ENCODE measurements around the gene C1QTNF1. TPM values are rescaled to one million over a fixed set of nuclear protein-coding genes. Genes with fewer than 3 reads are reported as not detected.
A peak's percentile ranks its signal among the peaks of the same experiment; 100 is the strongest.

The C1QTNF1 gene
- total and polyA plus RNA-seq, 8 donors: 5.3 to 31.2 (median 8.4) TPM

GRCh38 chr17:79066963-79067362, 43.0 kb downstream of the C1QTNF1 start:
- H3K4me1 ChIP-seq: no peaks in the 10 kb centered on the region
- H3K9me3 ChIP-seq: no peaks in the 10 kb centered on the region
- H3K27me3 ChIP-seq: no peaks in the 10 kb centered on the region
- FAIRE-seq (no peak), ATAC-seq (no peak), DNase-seq (peak in 1 of 6 donors; percentile 18)
- no peak overlapping the region for H3K27ac ChIP-seq
- TF ChIP-seq CTCF (IDR thresholded peaks at IDR 0.05): no peak
- H3K36me3 ChIP-seq: no peaks in the 10 kb centered on the region
- H3K4me3 ChIP-seq: no peak overlapping the region
- intact Hi-C loops (cut with DNase I): no loop called here
- 71 to 85% methylated on average over 6 of the region's 6 CpGs for WGBS, 2 donors

GRCh38 chr17:79070266-79070880, 46.4 kb downstream of the C1QTNF1 start:
- Histone ChIP-seq H3K36me3 (no peaks in the 10 kb centered on the region), H3K4me3 (no peak overlapping the region), H3K9me3 (no peaks in the 10 kb centered on the region), H3K27ac (no peak overlapping the region), H3K4me1 (no peaks in the 10 kb centered on the region), H3K27me3 (no peaks in the 10 kb centered on the region)
- no peak for DNase-seq
- no peak for FAIRE-seq
- intact Hi-C loops (cut with DNase I): no loop called here
- WGBS, 2 donors: 74 to 77% methylated on average over 9 of the region's 9 CpGs
- ATAC-seq: no peak
- no peak for TF ChIP-seq CTCF (IDR thresholded peaks at IDR 0.05)

- no peak for FAIRE-seq
- Histone ChIP-seq H3K27me3 (no peaks in the 10 kb centered on the region), H3K4me1 (no peaks in the 10 kb centered on the region), H3K27ac (no peak overlapping the region), H3K4me3 (no peak overlapping the region), H3K36me3 (no peaks in the 10 kb centered on the region), H3K9me3 (no peaks in the 10 kb centered on the region)
- no peak for DNase-seq
- intact Hi-C loops (cut with DNase I): no loop called here
- ATAC-seq: no peak
- no peak for TF ChIP-seq CTCF (IDR thresholded peaks at IDR 0.05)
- 73 to 83% methylated on average over 6 of the region's 6 CpGs for WGBS, 2 donors
Measured at GRCh38 chr17:79071161-79071740, 47.3 kb downstream of the C1QTNF1 start.

- no peak for FAIRE-seq
Measured at GRCh38 chr17:79072544-79072943, 48.6 kb downstream of the C1QTNF1 start.

More at GRCh38 chr17:79072544-79072943, 48.6 kb downstream of the C1QTNF1 start:
- DNase-seq (peak in 2 of 6 donors; percentile 41 to 60), ATAC-seq (no peak)
- 79 to 82% methylated on average over 10 of the region's 10 CpGs for WGBS, 2 donors
- Histone ChIP-seq H3K4me1 (no peaks in the 10 kb centered on the region), H3K27ac (no peak overlapping the region), H3K36me3 (no peaks in the 10 kb centered on the region), H3K4me3 (no peak overlapping the region), H3K9me3 (no peaks in the 10 kb centered on the region), H3K27me3 (no peaks in the 10 kb centered on the region)
- TF ChIP-seq CTCF (IDR thresholded peaks at IDR 0.05): no peak
- intact Hi-C loops (cut with DNase I): no loop called here
